ENCODE results near the gene ASCL2. TPM values are rescaled to one million over a fixed set of nuclear protein-coding genes. Genes with fewer than 3 reads are reported as not detected.

Gene ASCL2
- total RNA-seq, 1 experiment from 2014 or later: 0.35 TPM

- Histone ChIP-seq H3K27ac (ENCODE audit: insufficient read length, low read depth, low read length) (no peak overlapping the region), H3K79me2 (ENCODE audit: insufficient read depth, low read length) (no peaks in the 10 kb centered on the region)
Measured at GRCh38 chr11:2280208-2280607, 9.8 kb upstream of the ASCL2 start.

More at GRCh38 chr11:2280208-2280607, 9.8 kb upstream of the ASCL2 start:
- no peak overlapping the region for H2BK12ac ChIP-seq (ENCODE audit: insufficient read length, low read depth, low read length)
- H2BK20ac ChIP-seq (ENCODE audit: low read depth, low read length, poor library complexity, severe bottlenecking): no peak overlapping the region
- H3K56ac ChIP-seq (ENCODE audit: insufficient read length, low read depth, low read length): no peak overlapping the region
- no peak overlapping the region for H4K8ac ChIP-seq (replicated peaks; ENCODE audit: insufficient read length, low read depth, low read length)
- no peak for TF ChIP-seq CTCF (conservative IDR thresholded peaks at IDR 0.05)
- H3K27me3 Mint-ChIP-seq (ENCODE audit: low read depth): peaks cover 69% of the 10 kb centered on the region
- no peaks in the 10 kb centered on the region for H4K20me1 ChIP-seq (ENCODE audit: control insufficient read depth, insufficient read depth, insufficient read length)
- no CpG with 5 or more reads among the region's 2 CpGs for WGBS (ENCODE audit: extremely low coverage, insufficient read length, low lambda C conversion rate)
- H4K5ac ChIP-seq (ENCODE audit: insufficient read length, low read depth, low read length): no peak overlapping the region
- no peak overlapping the region for H3K14ac ChIP-seq (ENCODE audit: insufficient read depth, low read length)
- H3K79me1 ChIP-seq (ENCODE audit: insufficient read depth, low read depth, low read length, poor library complexity, severe bottlenecking): no peaks in the 10 kb centered on the region
- H3K9me3 Mint-ChIP-seq: peaks cover 4 to 5% of the 10 kb centered on the region in 2 experiments; a peak in 3 of 5 replicates
- H3K4me1 ChIP-seq (ENCODE audit: insufficient read depth, low read length): no peaks in the 10 kb centered on the region; the same call in 1 of the 2 replicates
- H2BK120ac ChIP-seq (ENCODE audit: low read depth, low read length, poor library complexity, severe bottlenecking): no peak overlapping the region
- no peak overlapping the region for H3K4me3 Mint-ChIP-seq
- no peaks in the 10 kb centered on the region for H3K23me2 ChIP-seq (ENCODE audit: insufficient read length, low read depth, low read length, poor library complexity, severe bottlenecking)
- H3K27ac Mint-ChIP-seq: no peak overlapping the region
- H3K23ac ChIP-seq (ENCODE audit: insufficient read length, low read depth, low read length): no peak overlapping the region
- DNase-seq: no peak
- no peak overlapping the region for H3K4me2 ChIP-seq (ENCODE audit: insufficient read depth, insufficient read length, low read length)
- no peak overlapping the region for H3K18ac ChIP-seq (ENCODE audit: insufficient read length, low read depth, low read length)
- 0 out of 7 replicates have a peak, but pooled peaks cover 0 to 3% (median 0%) of the 10 kb centered on the region in 3 experiments for H3K36me3 Mint-ChIP-seq (ENCODE audit: insufficient read depth in 1 of 3, low read depth in 3 of 3)
- no peak overlapping the region for H4K91ac ChIP-seq (ENCODE audit: insufficient read length, low read depth, low read length)
- no peak overlapping the region for H3T11ph ChIP-seq (ENCODE audit: low read length)
- no peak overlapping the region for H3K4ac ChIP-seq (ENCODE audit: low read depth, low read length)
- H3K9me3 ChIP-seq (ENCODE audit: control insufficient read depth, low read depth, low read length): no peaks in the 10 kb centered on the region
- no peak overlapping the region for H2BK5ac ChIP-seq (ENCODE audit: insufficient read length, low read length)
- H3K4me1 Mint-ChIP-seq: peaks cover 12 to 14% of the 10 kb centered on the region in 2 experiments
- no peaks in the 10 kb centered on the region; the same call in 1 of the 2 replicates for H3K27me3 ChIP-seq (ENCODE audit: insufficient read depth, low read length)
- no peak overlapping the region for H2BK15ac ChIP-seq (ENCODE audit: low read depth, low read length)
- no peak overlapping the region for H3K9ac ChIP-seq (ENCODE audit: extremely low read depth, insufficient read length, low read length)
- H2AFZ ChIP-seq (ENCODE audit: low read length): no peak overlapping the region
- H2AK5ac ChIP-seq (ENCODE audit: insufficient read length, low read length): no peak overlapping the region

All from H9 (cell line).